ENCODE data around the gene TOMM40. TPM values are rescaled to one million over a fixed set of nuclear protein-coding genes. Genes with fewer than 3 reads are reported as not detected.
A peak's percentile ranks its signal among the peaks of the same experiment; 100 is the strongest.

TOMM40 gene
- total and polyA plus RNA-seq, 9 of the 15 experiments (the other 6 are each of a cell fraction or from before 2014, with no cell fraction given), result 0.89 to 290 (median 160) TPM

- TF ChIP-seq RERE (CRISPR knock-in tag; IDR thresholded peaks at IDR 0.05; ENCODE audit: borderline replicate concordance) (no peak), ZNF431 (CRISPR knock-in tag; IDR thresholded peaks at IDR 0.05) (no peak; the same call in 1 of the 2 replicates), SAFB (IDR thresholded peaks at IDR 0.05; ENCODE audit: borderline replicate concordance, low read depth, low read length) (no peak), MGA (IDR thresholded peaks at IDR 0.05) (no peak; the same call in 1 of the 2 replicates), MAFK (IDR thresholded peaks at IDR 0.05; ENCODE audit: low read length) (no peak), MED1 (CRISPR knock-in tag; IDR thresholded peaks at IDR 0.05; ENCODE audit: borderline replicate concordance) (no peak), RUNX1 (IDR thresholded peaks at IDR 0.05; ENCODE audit: low read depth) (no peak), ZBTB26 (CRISPR knock-in tag; IDR thresholded peaks at IDR 0.05) (peak; percentile 38; the same call in 1 of the 2 replicates)
Observed at GRCh38 chr19:44845612-44846454, 45.2 kb upstream of the TOMM40 start, which contains the start of gene NECTIN2 (continued).

All from K562 (cell line).